Epithelial cell of proximal tubule (primary cell): ENCODE results near the gene CLDN8. TPM values are rescaled to one million over a fixed set of nuclear protein-coding genes. Genes with fewer than 3 reads are reported as not detected.
A peak's percentile ranks its signal among the peaks of the same experiment; 100 is the strongest.

ENCODE experiments used
- DNase-seq: peaks from one replicate; pipeline ENCODE4 v3.0.0-alpha.2; 2011; ENCODE audit warnings: low read depth
- H3K4me3 ChIP-seq: 2 replicates; pipeline ENCODE4 v1.5.1; 2011; ENCODE audit warnings: low read depth, mild to moderate bottlenecking, low read length
- total RNA-seq: library from RNA; depleted of rRNA; stranded (reverse); fragments of >200 nt; gene quantifications from 2 replicates; pipeline ENCODE4 v1.2.3, GENCODE V29; 2015
- TF ChIP-seq, protein P1 (sequence below): conservative IDR thresholded peaks from 2 replicates; pipeline ENCODE4 v1.5.1; 2012; ENCODE audit warnings: low read depth, mild to moderate bottlenecking, low read length

Gene CLDN8
- total RNA-seq, 1 donor from 2014 or later = not detected

DNA sequence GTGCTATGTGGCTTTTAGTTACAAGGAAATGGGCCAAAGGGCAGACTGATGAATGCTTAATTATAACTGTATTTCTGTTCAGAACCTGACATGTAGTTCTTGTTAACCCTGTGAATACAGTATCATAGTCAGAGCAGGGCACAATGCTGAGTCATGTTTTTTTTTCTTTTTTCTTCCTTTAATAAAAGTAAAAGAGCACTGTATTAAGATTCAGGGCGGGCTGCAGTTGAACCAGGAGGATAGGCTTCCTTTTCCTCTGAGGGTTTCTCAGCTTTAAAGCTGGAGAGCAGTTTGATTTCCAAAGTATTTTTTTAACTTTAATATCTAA is 8.7 kb downstream of the CLDN8 start:
- TF ChIP-seq, protein P1, sequence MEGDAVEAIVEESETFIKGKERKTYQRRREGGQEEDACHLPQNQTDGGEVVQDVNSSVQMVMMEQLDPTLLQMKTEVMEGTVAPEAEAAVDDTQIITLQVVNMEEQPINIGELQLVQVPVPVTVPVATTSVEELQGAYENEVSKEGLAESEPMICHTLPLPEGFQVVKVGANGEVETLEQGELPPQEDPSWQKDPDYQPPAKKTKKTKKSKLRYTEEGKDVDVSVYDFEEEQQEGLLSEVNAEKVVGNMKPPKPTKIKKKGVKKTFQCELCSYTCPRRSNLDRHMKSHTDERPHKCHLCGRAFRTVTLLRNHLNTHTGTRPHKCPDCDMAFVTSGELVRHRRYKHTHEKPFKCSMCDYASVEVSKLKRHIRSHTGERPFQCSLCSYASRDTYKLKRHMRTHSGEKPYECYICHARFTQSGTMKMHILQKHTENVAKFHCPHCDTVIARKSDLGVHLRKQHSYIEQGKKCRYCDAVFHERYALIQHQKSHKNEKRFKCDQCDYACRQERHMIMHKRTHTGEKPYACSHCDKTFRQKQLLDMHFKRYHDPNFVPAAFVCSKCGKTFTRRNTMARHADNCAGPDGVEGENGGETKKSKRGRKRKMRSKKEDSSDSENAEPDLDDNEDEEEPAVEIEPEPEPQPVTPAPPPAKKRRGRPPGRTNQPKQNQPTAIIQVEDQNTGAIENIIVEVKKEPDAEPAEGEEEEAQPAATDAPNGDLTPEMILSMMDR = no peak
- no peak overlapping the region for H3K4me3 ChIP-seq
- DNase-seq = no peak

DNA sequence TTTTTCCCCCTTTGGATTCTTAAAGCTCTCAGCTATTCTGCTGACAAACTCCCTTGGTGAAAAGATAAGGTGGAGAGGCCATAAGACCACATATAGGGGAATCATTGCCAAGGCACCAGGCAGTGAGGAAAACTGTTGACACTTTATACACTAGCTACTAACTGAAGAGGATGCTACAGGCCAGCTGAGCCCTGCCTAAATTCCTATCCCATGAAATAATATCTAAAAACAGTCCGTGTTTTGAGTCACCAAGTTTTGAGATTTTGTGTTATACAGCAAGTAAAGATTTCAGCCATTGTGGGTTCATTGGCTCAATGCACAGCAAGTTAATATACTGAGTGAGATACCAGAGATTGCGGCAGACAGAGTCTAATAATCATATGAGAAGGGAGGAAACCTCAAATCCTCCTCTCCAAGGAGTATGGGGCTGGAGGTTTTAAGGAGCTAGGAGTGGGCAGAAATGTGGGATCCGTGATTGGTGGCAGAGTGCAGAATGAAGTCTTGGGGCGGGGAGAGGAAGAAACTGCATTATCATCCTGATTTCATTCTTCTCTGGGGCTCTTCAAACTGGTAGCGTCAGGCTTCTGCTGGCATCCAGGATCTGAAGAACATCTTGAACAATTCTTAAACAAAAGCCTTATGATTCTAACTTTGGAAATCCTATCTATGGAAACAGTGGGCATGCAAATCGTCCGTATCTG is 9.2 kb downstream of the CLDN8 start:
- no peak overlapping the region for H3K4me3 ChIP-seq
- TF ChIP-seq, protein P1 = no peak
- no peak for DNase-seq

DNA sequence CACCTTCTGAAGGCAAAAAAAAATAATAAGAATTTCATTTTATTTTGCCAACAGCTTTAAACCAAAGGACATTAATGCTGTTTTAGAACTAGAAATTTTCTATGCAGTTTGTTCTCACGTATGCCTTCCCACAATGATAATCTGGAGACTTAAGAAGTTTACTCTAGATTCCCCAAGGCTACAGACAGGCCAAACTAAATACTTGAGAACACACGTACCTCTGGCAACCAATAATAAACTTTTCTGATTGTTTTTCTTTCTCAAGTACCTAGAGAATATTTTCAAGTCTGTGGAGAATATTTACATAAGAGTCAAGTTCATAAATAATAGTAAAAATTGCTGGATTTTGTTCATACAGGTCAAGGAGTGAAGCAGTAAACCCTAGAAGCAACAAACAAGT is 15.9 kb downstream of the CLDN8 start:
- TF ChIP-seq, protein P1 = no peak
- DNase-seq = no peak
- no peak overlapping the region for H3K4me3 ChIP-seq

DNA sequence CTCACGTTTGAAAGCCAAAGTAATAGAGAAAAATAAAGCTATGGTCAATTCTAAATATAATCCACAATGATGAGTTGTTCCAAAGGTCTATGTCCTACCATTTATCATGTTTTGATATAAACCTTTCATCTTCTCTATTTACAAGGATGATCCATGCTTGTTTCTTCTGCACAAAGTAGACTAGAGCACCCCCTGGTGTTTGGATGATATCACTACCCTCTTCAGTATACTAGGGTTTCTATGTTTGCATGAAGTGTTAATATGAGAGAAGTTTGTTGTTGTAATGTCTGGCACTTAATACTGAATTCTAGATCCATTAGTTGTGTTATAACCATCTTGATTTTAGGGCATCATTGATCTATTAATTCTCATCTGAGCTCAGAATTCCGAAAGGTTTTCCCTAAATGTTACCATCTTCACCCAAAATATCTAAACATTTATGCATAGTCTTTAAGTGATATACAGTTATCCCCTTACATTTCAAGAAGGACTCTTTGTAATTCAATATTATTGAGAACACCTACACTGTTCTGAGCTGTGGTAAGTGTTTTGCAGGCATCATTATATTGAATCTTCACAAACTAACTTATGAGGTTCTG is 21.1 kb downstream of the CLDN8 start:
- TF ChIP-seq, protein P1 = peak; percentile 71
- no peak overlapping the region for H3K4me3 ChIP-seq
- DNase-seq = peak; percentile 7

DNA sequence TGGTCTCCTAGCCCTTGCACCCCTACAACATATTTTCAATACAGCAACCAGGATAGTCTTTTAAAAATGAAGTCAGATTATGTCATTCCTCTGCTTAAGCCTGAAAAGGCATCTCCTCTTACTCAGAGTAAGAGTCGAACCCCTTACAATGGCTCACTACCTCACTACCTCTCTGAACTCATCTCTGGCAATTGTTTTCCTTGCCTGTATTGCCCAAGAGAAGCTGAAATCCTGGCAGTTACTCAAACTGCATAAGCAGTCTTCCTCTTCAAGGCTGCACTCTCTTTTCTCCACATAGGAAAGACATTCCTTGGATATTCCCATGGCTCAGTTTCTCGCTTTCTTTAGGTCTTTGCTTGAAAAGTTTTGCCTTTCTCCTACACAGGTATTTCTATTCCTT is 22.7 kb downstream of the CLDN8 start:
- TF ChIP-seq, protein P1 = no peak
- no peak for DNase-seq

DNA sequence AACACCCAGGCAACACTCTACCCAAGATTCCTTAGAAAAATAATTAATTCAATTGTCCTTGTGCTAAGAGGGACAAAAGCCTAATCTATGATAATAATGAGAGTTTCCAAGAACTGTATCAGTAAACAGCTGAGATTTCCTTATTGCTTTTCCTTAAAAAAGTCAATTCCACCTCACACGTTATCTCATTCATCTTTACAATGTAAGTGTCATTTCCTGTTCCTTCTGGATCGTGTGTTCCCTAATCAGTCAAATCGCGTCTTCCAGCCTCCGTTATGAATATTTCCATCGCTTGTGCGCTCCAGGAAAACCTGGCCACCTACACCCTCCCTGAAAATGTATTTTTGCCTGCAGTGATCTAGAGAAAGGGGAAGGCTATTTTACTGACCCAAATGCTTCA is 25.3 kb downstream of the CLDN8 start:
- DNase-seq = no peak
- TF ChIP-seq, protein P1 = no peak
- H3K4me3 ChIP-seq = no peak overlapping the region

More for the DNA sequence above, 22.7 kb downstream of the CLDN8 start:
- H3K4me3 ChIP-seq = no peak overlapping the region

DNA sequence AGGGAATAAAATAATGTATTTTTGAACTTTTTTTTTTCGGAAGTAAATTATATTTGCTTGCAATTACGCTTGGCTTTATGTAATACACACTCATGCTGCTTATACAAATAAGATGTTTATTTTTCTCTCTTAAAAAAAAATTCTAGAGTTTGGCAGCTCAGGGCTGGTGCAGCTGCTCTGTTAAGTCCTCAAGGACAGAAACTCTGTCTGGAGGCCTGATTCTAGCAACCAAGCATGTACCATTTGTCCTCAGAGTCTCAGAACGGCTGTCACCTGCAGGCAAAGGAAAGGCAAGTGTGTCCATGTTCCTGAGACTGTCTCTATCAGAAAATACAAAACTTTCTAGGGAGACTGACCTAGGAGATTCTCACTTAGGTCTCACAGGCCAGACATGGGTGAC is 26.1 kb downstream of the CLDN8 start:
- TF ChIP-seq, protein P1 = no peak
- no peak overlapping the region for H3K4me3 ChIP-seq
- no peak for DNase-seq
